ENCODE data around the gene PCSK4. TPM values are rescaled to one million over a fixed set of nuclear protein-coding genes. Genes with fewer than 3 reads are reported as not detected.

Gene PCSK4
- total RNA-seq, 2 experiments from 2014 or later: 8.3 to 13.0 TPM

GRCh38 chr19:1456121-1456900 is 33.8 kb downstream of the PCSK4 start:
- Histone ChIP-seq H3K4me2 (ENCODE audit: low read length) (peak overlapping the region; percentile 85; the same call in 1 of the 2 replicates), H3K4me1 (ENCODE audit: insufficient read depth, low read length, poor library complexity, severe bottlenecking) (peaks cover 26% of the 10 kb centered on the region), H4K20me1 (ENCODE audit: insufficient read depth, low read length) (no peaks in the 10 kb centered on the region), H2AFZ (ENCODE audit: low read length) (no peak overlapping the region), H3K36me3 (ENCODE audit: insufficient read depth, low read length) (no peaks in the 10 kb centered on the region), H3K79me2 (ENCODE audit: insufficient read depth, low read depth, low read length) (no peaks in the 10 kb centered on the region), H3K9me2 (ENCODE audit: insufficient read depth, low read length) (no peaks in the 10 kb centered on the region), H3K4me3 (ENCODE audit: low read depth, low read length, poor library complexity, severe bottlenecking) (no peak overlapping the region), H3K9me3 (ENCODE audit: low read length) (no peaks in the 10 kb centered on the region), H3K27ac (ENCODE audit: low read depth, low read length, poor library complexity, severe bottlenecking) (no peak overlapping the region)
- POLR2A ChIA-PET: no interaction called here
- no peak for TF ChIP-seq CTCF (conservative IDR thresholded peaks at IDR 0.05; ENCODE audit: low read length)
- no peak for TF ChIP-seq EZH2phosphoT487 (IDR thresholded peaks at IDR 0.05; ENCODE audit: borderline replicate concordance, low read depth, low read length)
- DNase-seq (ENCODE audit: low spot score): no peak
- CTCF ChIA-PET (ENCODE audit: unreplicated experiment): no interaction called here
- no TSS peak for BruUV-seq (replicated peaks)
- intact Hi-C loops (cut with micrococcal nuclease; ENCODE audit: unreplicated experiment): no loop called here

- Histone ChIP-seq H3K36me3 (ENCODE audit: insufficient read depth, low read length) (no peaks in the 10 kb centered on the region), H3K9me3 (ENCODE audit: low read length) (no peaks in the 10 kb centered on the region), H3K9me2 (ENCODE audit: insufficient read depth, low read length) (no peaks in the 10 kb centered on the region), H4K20me1 (ENCODE audit: insufficient read depth, low read length) (no peaks in the 10 kb centered on the region), H3K79me2 (ENCODE audit: insufficient read depth, low read depth, low read length) (no peaks in the 10 kb centered on the region), H3K27ac (ENCODE audit: low read depth, low read length, poor library complexity, severe bottlenecking) (peak overlapping the region; percentile 59), H2AFZ (ENCODE audit: low read length) (no peak overlapping the region), H3K4me1 (ENCODE audit: insufficient read depth, low read length, poor library complexity, severe bottlenecking) (peaks cover 26% of the 10 kb centered on the region), H3K4me3 (ENCODE audit: low read depth, low read length, poor library complexity, severe bottlenecking) (peak overlapping the region; percentile 52), H3K4me2 (ENCODE audit: low read length) (peak overlapping the region; percentile 85)
- intact Hi-C loops (cut with micrococcal nuclease; ENCODE audit: unreplicated experiment): loop anchor here (1.0 kb wide), 1 partner anchor 24 kb away; the partner anchor contains the start of gene C19orf25
- TF ChIP-seq CTCF (conservative IDR thresholded peaks at IDR 0.05; ENCODE audit: low read length) (no peak), EZH2phosphoT487 (IDR thresholded peaks at IDR 0.05; ENCODE audit: borderline replicate concordance, low read depth, low read length) (no peak)
- no TSS peak for BruUV-seq (replicated peaks)
- DNase-seq (ENCODE audit: low spot score): peak; percentile 95
- POLR2A ChIA-PET: no interaction called here
- CTCF ChIA-PET (ENCODE audit: unreplicated experiment): no interaction called here
Measured at GRCh38 chr19:1455336-1456120, 34.6 kb downstream of the PCSK4 start.

Data from OCI-LY7 (cell line).